ENCODE measurements around the gene RIT1. TPM values are rescaled to one million over a fixed set of nuclear protein-coding genes. Genes with fewer than 3 reads are reported as not detected.

The RIT1 gene
- total RNA-seq, 1 donor from 2014 or later, result 38.3 TPM

DNA sequence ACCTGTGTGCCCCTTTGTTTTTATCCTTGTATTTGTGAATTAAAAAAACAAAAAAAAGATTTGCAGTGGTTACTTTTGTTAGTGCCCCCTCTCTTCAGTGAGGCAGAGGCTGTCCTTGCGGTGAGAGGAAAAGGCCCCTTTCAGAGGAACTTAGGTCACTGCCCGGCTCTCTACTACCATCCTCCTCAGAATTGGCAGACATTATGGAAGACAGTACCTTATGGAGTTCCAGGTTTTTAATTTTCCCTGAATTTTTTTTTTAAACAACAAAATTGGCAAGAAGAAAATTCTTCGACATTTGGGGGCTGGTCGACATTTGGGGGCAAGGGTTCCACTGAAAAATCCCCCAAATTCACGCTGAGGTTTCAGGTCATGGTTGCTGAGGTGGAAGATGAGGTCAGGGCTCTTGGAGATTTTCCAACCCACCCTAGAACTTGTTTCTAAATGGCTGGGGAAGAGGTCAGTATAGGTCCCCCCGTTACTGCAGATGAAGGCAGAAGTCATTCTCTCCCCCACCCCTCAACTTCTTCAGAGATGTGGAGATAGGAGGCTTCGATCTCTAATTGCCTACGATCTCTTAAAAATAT, 35.6 kb upstream of the RIT1 start:
- Histone ChIP-seq H3K36me3 (peaks cover 0 to 45% of the 10 kb centered on the region in 2 donors), H3K27ac (no peak overlapping the region), H3K4me3 (no peak overlapping the region), H3K9me3 (no peaks in the 10 kb centered on the region), H3K27me3 (no peaks in the 10 kb centered on the region), H3K4me1 (peaks cover 19% of the 10 kb centered on the region)
- DNase-seq (ENCODE audit: extremely low spot score in 2 of 2), result no peak
- intact Hi-C loops (cut with DNase I), result no loop called here
- TF ChIP-seq, protein P1, sequence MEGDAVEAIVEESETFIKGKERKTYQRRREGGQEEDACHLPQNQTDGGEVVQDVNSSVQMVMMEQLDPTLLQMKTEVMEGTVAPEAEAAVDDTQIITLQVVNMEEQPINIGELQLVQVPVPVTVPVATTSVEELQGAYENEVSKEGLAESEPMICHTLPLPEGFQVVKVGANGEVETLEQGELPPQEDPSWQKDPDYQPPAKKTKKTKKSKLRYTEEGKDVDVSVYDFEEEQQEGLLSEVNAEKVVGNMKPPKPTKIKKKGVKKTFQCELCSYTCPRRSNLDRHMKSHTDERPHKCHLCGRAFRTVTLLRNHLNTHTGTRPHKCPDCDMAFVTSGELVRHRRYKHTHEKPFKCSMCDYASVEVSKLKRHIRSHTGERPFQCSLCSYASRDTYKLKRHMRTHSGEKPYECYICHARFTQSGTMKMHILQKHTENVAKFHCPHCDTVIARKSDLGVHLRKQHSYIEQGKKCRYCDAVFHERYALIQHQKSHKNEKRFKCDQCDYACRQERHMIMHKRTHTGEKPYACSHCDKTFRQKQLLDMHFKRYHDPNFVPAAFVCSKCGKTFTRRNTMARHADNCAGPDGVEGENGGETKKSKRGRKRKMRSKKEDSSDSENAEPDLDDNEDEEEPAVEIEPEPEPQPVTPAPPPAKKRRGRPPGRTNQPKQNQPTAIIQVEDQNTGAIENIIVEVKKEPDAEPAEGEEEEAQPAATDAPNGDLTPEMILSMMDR (IDR thresholded peaks at IDR 0.05), result no peak
- TF ChIP-seq POLR2AphosphoS5 (IDR thresholded peaks at IDR 0.05; ENCODE audit: insufficient read depth in 1 of 2, low read depth in 1 of 2) (no peak), POLR2A (IDR thresholded peaks at IDR 0.05) (no peak)

DNA sequence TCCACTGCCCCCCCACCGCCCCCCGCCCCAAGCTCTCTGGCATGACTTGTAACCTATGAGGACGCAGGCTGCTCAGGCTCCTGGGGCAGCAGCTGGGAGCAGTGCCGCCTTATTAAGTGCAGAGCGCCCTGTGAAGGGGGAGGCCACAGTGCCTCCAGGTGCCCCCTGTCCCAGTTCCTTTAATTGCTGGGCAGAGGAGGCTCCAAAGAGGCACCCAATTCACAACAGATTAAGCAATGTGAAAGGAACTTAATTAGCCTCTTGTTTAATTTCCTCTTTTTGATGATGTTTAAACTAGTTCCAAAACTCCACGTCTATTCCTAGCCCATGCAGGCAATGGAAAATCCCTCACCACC, 33.3 kb upstream of the RIT1 start:
- Histone ChIP-seq H3K27me3 (no peaks in the 10 kb centered on the region), H3K4me3 (no peak overlapping the region), H3K36me3 (peaks cover 0 to 22% of the 10 kb centered on the region in 2 donors), H3K4me1 (peaks cover 29% of the 10 kb centered on the region), H3K9me3 (no peaks in the 10 kb centered on the region), H3K27ac (no peak overlapping the region)
- intact Hi-C loops (cut with DNase I), result loop anchor here (5.0 kb wide), 1 partner anchor 38 kb away; no protein-coding TSS in a partner anchor
- TF ChIP-seq POLR2AphosphoS5 (IDR thresholded peaks at IDR 0.05; ENCODE audit: insufficient read depth in 1 of 2, low read depth in 1 of 2) (no peak), POLR2A (IDR thresholded peaks at IDR 0.05) (no peak)
- TF ChIP-seq, protein P1 (IDR thresholded peaks at IDR 0.05), result no peak
- no peak for DNase-seq (ENCODE audit: extremely low spot score in 2 of 2)

DNA sequence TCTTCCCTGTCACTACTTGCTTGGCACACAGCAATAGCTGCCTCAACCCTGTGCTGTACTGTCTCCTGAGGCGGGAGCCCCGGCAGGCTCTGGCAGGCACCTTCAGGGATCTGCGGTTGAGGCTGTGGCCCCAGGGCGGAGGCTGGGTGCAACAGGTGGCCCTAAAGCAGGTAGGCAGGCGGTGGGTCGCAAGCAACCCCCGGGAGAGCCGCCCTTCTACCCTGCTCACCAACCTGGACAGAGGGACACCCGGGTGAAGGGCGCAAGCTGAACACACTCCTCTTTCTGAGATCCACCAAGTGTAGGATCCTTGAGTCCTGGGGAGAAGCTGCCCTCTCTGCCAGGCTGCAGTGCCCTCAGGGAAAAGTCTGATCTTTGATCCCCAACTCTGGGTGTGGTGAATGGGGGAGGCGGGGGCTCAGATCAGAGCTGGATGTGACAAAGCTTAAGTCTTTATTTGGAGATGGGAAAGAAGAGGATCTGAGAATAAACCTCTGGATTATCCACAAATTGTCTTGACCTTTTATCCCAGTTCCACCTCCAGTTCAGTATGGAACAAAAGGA, 31.5 kb upstream of the RIT1 start:
- H3K4me3 ChIP-seq, result no peak overlapping the region
- H3K27ac ChIP-seq, result no peak overlapping the region
- peaks cover 0 to 6% of the 10 kb centered on the region in 2 donors for H3K36me3 ChIP-seq
- DNase-seq (ENCODE audit: extremely low spot score in 2 of 2), result no peak
- H3K27me3 ChIP-seq, result no peaks in the 10 kb centered on the region
- TF ChIP-seq POLR2AphosphoS5 (IDR thresholded peaks at IDR 0.05; ENCODE audit: insufficient read depth in 1 of 2, low read depth in 1 of 2) (no peak), POLR2A (IDR thresholded peaks at IDR 0.05) (no peak)
- TF ChIP-seq, protein P1 (IDR thresholded peaks at IDR 0.05), result no peak
- intact Hi-C loops (cut with DNase I), result loop anchor here (5.0 kb wide), 1 partner anchor 40 kb away; no protein-coding TSS in a partner anchor
- H3K4me1 ChIP-seq, result peaks cover 29% of the 10 kb centered on the region
- H3K9me3 ChIP-seq, result no peaks in the 10 kb centered on the region

DNA sequence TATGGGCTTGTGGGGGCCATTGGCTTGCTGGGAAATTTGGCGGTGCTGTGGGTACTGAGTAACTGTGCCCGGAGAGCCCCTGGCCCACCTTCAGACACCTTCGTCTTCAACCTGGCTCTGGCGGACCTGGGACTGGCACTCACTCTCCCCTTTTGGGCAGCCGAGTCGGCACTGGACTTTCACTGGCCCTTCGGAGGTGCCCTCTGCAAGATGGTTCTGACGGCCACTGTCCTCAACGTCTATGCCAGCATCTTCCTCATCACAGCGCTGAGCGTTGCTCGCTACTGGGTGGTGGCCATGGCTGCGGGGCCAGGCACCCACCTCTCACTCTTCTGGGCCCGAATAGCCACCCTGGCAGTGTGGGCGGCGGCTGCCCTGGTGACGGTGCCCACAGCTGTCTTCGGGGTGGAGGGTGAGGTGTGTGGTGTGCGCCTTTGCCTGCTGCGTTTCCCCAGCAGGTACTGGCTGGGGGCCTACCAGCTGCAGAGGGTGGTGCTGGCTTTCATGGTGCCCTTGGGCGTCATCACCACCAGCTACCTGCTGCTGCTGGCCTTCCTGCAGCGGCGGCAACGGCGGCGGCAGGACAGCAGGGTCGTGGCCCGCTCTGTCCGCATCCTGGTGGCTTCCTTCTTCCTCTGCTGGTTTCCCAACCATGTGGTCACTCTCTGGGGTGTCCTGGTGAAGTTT, 30.8 kb upstream of the RIT1 start:
- intact Hi-C loops (cut with DNase I), result loop anchor here (5.0 kb wide), 1 partner anchor 40 kb away; no protein-coding TSS in a partner anchor
- H3K4me1 ChIP-seq, result peaks cover 29% of the 10 kb centered on the region

More for the DNA sequence above, 30.8 kb upstream of the RIT1 start:
- TF ChIP-seq, protein P1 (IDR thresholded peaks at IDR 0.05), result no peak
- TF ChIP-seq POLR2AphosphoS5 (IDR thresholded peaks at IDR 0.05; ENCODE audit: insufficient read depth in 1 of 2, low read depth in 1 of 2) (no peak), POLR2A (IDR thresholded peaks at IDR 0.05) (no peak)
- no peaks in the 10 kb centered on the region for H3K27me3 ChIP-seq
- H3K4me3 ChIP-seq, result no peak overlapping the region
- no peaks in the 10 kb centered on the region for H3K36me3 ChIP-seq
- no peaks in the 10 kb centered on the region for H3K9me3 ChIP-seq
- H3K27ac ChIP-seq, result no peak overlapping the region
- DNase-seq (ENCODE audit: extremely low spot score in 2 of 2), result no peak

Data from vagina (tissue), 2 donors.